Measurements from ENCODE around the gene SLC35G3.

- TF ChIP-seq CTCF (IDR thresholded peaks at IDR 0.05) (no peak), POLR2A (IDR thresholded peaks at IDR 0.05) (no peak)
These were observed 29.5 kb downstream of the SLC35G3 start for GRCh38 chr17:35164716-35165115.
